Keratinocyte (primary cell): Measurements from ENCODE around the gene FAM20B.

Experiments used
- CTCF ChIP-seq, 3 experiments: IDR thresholded peaks in 1 of 3; conservative IDR thresholded peaks in 1 of 3; optimal IDR thresholded peaks in 1 of 3; 2 replicates in 2 of 3; 3 replicates in 1 of 3; pipeline versions ENCODE3 to v1.5.1; 2011; ENCODE audit warnings: low read length in 3 of 3, mild to moderate bottlenecking in 3 of 3, moderate library complexity in 2 of 3, control low read depth in 1 of 3, inconsistent platforms in 1 of 3; ENCODE audit not compliant: insufficient read depth in 2 of 3; ENCODE audit errors: extremely low read depth in 1 of 3
- EZH2 ChIP-seq: IDR thresholded peaks from one replicate; pipeline ENCODE4 v1.6.1; 2012; ENCODE audit warnings: inconsistent platforms, mild to moderate bottlenecking, low read length, moderate library complexity

GRCh38 chr1:179016706-179017382 lies 8.8 kb upstream of the FAM20B start:
- no peak for TF ChIP-seq CTCF (optimal IDR thresholded peaks at IDR 0.05 in 1 of 3, IDR thresholded peaks at IDR 0.05 in 1 of 3, conservative IDR thresholded peaks at IDR 0.05 in 1 of 3; ENCODE audit: extremely low read depth in 1 of 3, insufficient read depth in 2 of 3, low read length in 3 of 3)
- TF ChIP-seq EZH2 = no peak
